Activated CD4-positive, alpha-beta memory T cell treated with anti-CD3 and anti-CD28 coated beads, Interleukin-2, amount 10 ng/mL, durations not matched to agents 7 days and 5 days (primary cell): ENCODE data around the gene TRMT61B. TPM values are rescaled to one million over a fixed set of nuclear protein-coding genes. Genes with fewer than 3 reads are reported as not detected.

Experiments used
- CTCF ChIA-PET: fragments of 350-600 bp; sonication (Branson Sonifier 250); formaldehyde crosslinking; loops from one replicate; lab custom pipeline; 2021; ENCODE audit warnings: antibody characterized with exemption, inconsistent platforms; lab: Charles Lee
- POLR2A ChIA-PET: fragments of 350-600 bp; sonication (Branson Sonifier 250); formaldehyde crosslinking; loops from one replicate; lab custom pipeline; 2021; ENCODE audit warnings: antibody characterized with exemption; lab: Charles Lee
- DNase-seq: peaks from one replicate; pipeline ENCODE4 v3.0.0-alpha.2; 2020
- H3K27ac Mint-ChIP-seq: one replicate; pipeline ENCODE4 v1.8.0; 2021; ENCODE audit warnings: mild to moderate bottlenecking, mixed read lengths
- H3K27me3 Mint-ChIP-seq: one replicate; pipeline ENCODE4 v1.8.0; 2021; ENCODE audit warnings: mixed read lengths
- H3K36me3 Mint-ChIP-seq: one replicate; pipeline ENCODE4 v1.8.0; 2021; ENCODE audit warnings: low read depth, mixed read lengths
- H3K4me1 Mint-ChIP-seq: one replicate; pipeline ENCODE4 v1.8.0; 2021; ENCODE audit warnings: mixed read lengths
- H3K4me3 Mint-ChIP-seq: one replicate; pipeline ENCODE4 v1.8.0; 2021; ENCODE audit warnings: mild to moderate bottlenecking, mixed read lengths
- H3K9me3 Mint-ChIP-seq: one replicate; pipeline ENCODE4 v1.8.0; 2021; ENCODE audit warnings: mixed read lengths
- total RNA-seq, 2 experiments: library from RNA; stranded (reverse); gene quantifications; one replicate each; pipeline ENCODE4 v1.2.3, GENCODE V29; 2021

Gene TRMT61B
- total RNA-seq, 2 experiments from 2014 or later = 13.1 to 14.1 TPM

DNA sequence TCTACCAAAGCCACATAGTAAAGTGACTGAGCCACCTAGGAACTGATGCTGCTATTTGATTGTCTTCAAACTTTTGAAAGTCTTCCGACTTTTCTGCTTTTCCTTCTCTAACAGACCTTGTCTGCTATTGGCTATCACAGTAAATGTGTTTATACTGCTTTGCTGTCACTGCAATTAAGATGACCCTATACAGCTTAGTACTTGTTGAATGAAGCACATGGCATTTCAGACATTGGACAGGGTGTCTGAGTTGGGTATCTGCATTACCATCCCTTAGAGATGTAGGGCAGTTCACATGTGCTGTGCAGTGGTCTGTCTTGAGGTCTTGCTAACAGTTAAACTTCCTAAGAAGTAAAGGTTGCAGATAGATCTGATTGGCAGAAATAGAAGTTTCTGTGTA lies 27.9 kb upstream of the TRMT61B start:
- H3K9me3 Mint-ChIP-seq = no peaks in the 10 kb centered on the region
- peaks cover 11% of the 10 kb centered on the region for H3K36me3 Mint-ChIP-seq
- peaks cover 59% of the 10 kb centered on the region for H3K4me1 Mint-ChIP-seq
- DNase-seq = no peak
- no peak overlapping the region for H3K27ac Mint-ChIP-seq
- no peaks in the 10 kb centered on the region for H3K27me3 Mint-ChIP-seq
- ChIA-PET POLR2A (interaction anchor here (5.4 kb wide), 1 partner anchor 28 kb away, joined by 114 read pairs; the partner anchor contains the start of gene TRMT61B), CTCF (interaction anchor here (0.5 kb wide), 1 partner anchor 552 kb away, joined by 3 read pairs; no protein-coding TSS in a partner anchor)
- peak overlapping the region; percentile 1 for H3K4me3 Mint-ChIP-seq

DNA sequence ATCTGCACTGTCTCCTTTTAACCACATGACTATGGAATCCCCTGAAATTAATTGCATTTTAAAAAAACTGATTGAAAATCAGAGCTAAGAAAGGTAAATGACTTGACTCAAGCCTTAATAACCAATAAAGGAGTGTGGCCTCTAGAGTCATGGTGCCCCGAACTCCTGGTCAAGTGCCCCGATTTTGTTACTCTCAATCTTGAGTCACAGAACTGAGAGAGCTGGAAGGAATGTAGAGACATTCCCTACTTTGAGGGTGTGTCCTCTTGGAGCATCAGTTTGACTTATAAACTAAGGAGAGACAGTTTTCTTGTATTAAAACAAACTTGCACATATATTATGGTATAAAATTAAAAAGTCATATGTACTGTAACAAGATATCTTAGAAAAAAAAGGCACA lies 26.8 kb upstream of the TRMT61B start:
- peaks cover 4% of the 10 kb centered on the region for H3K36me3 Mint-ChIP-seq
- H3K27ac Mint-ChIP-seq = no peak overlapping the region

DNA sequence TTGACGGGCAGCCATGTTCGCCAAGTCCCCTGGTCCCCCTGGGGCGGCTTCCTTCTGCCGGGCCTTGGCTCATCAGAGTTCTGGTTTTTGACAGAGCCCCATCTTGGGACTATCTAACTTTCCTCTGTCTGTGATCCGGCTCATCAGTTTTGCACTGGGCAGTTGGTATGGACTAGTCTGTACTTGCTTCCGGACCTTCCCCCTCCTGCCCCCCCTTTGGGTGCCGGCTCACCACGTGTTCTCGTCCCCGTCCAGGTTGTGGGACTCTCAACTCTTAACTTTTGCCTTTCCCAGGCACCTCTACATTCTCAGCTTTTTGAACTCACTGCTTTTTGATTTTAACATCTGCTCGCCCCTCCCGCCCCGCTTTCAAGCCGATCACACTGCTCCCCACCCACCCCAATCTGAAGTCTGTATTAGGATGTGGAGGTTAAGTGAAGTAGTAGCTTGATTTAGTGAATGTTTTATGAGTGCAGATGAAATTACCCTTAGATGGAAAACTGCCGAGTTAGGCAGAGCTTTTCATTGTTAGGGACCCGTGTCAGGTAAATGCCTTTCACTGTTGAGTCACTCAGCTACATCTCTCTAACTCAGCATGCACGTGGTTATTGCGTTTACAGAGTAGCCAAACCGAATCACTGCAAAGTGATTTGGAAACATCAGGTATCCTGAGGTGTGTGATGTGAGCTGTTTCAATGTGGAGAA lies 25.2 kb upstream of the TRMT61B start:
- Mint-ChIP-seq H3K27ac (peak overlapping the region; percentile 87), H3K36me3 (no peaks in the 10 kb centered on the region), H3K27me3 (no peaks in the 10 kb centered on the region), H3K4me1 (peaks cover 47% of the 10 kb centered on the region), H3K4me3 (peak overlapping the region; percentile 91), H3K9me3 (no peaks in the 10 kb centered on the region)
- CTCF ChIA-PET = interaction anchor here (1.4 to 2.4 kb wide), 5 partner anchors 15 to 329 kb away, joined by 3 to 10 read pairs (median 5); partner anchors contain the start of gene TRMT61B
- POLR2A ChIA-PET = interaction anchor here (0.6 to 5.4 kb wide), 20 partner anchors 9 to 1274 kb away, joined by 3 to 114 read pairs (median 5); partner anchors contain the start of genes PPP1CB, SPDYA and TRMT61B
- peak; percentile 54 for DNase-seq

More for the DNA sequence above, 26.8 kb upstream of the TRMT61B start:
- Mint-ChIP-seq H3K27me3 (no peaks in the 10 kb centered on the region), H3K4me3 (peak overlapping the region; percentile 41), H3K9me3 (no peaks in the 10 kb centered on the region), H3K4me1 (peaks cover 59% of the 10 kb centered on the region)
- ChIA-PET CTCF (interaction anchor here (1.1 to 2.4 kb wide), 4 partner anchors 13 to 59 kb away, joined by 3 to 10 read pairs (median 4); partner anchors contain the start of gene TRMT61B), POLR2A (interaction anchor here (0.6 to 5.4 kb wide), 4 partner anchors 19 to 146 kb away, joined by 3 to 114 read pairs (median 6); partner anchors contain the start of genes PPP1CB and TRMT61B)
- DNase-seq = no peak

DNA sequence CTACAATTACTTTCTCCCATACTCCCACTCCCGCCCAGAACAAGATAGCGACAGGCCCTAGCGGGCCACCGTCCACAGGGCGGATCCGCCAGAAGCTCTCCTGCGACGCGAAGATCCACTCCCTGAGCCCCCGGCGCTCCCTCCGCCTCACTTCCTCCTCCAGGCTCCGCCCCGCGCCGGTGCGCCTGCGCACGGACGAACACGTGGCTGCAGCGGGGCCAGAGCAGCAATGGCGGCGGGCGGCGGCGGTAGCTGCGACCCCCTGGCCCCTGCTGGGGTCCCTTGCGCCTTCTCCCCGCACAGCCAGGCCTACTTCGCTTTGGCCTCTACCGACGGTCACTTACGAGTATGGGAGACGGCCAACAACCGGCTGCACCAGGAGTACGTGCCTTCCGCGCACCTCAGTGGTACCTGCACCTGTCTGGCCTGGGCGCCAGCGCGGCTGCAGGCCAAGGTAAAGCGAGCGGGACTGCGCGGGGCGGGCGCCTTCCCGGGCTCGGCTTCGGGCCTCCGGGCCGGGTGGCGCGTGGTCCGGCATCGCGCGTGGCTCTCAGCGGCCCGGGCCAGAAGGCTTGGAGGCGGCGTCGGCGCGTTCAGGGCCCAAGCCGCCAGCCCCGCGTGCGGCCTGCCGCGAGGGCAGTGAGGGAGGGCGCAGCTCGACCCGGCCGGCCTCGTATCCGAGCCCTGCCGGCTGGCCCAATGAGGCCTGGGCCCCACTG lies 24.5 kb upstream of the TRMT61B start, which contains the start of gene WDR43:
TSS of gene WDR43 (plus strand) at position 198 of the 719 bp plus-strand sequence. CDS start at position 230, 32 bp downstream.
- no peaks in the 10 kb centered on the region for H3K27me3 Mint-ChIP-seq
- peak within 1 kb of the TSS; percentile 91 for H3K4me3 Mint-ChIP-seq
- CTCF ChIA-PET = interaction anchor here (0.7 to 1.8 kb wide), 5 partner anchors 15 to 328 kb away, joined by 3 to 10 read pairs (median 4); partner anchors contain the start of gene TRMT61B
- peak within 1 kb of the TSS; percentile 87 for H3K27ac Mint-ChIP-seq
- POLR2A ChIA-PET = interaction anchor here (0.6 to 5.4 kb wide), 19 partner anchors 10 to 1273 kb away, joined by 3 to 114 read pairs (median 5); partner anchors contain the start of genes PPP1CB, SPDYA and TRMT61B
- no peaks in the 10 kb centered on the region for H3K9me3 Mint-ChIP-seq
- H3K4me1 Mint-ChIP-seq = peaks cover 43% of the 10 kb centered on the region
- H3K36me3 Mint-ChIP-seq = no peaks in the 10 kb centered on the region
- peak; percentile 98 for DNase-seq

DNA sequence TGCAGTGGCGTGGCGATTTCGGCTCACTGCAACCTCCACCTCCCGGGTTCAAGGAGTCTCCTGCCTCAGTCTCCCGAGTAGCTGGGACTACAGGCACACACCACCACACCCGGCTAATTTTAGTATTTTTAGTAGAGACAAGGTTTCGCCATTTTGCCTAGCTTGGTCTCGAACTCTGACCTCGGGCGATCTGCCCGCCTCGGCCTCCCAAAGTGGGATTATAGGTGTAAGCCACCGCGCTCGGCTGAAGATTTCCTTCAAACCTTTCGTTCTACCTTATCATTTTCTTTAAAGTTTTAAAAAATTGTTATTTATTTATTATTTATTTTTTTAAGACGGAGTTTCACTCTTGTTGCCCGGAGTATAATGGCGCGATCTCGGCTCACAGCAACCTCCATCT lies 23.4 kb upstream of the TRMT61B start:
- H3K27me3 Mint-ChIP-seq = peaks cover 4% of the 10 kb centered on the region
- H3K27ac Mint-ChIP-seq = no peak overlapping the region
- DNase-seq = no peak
- CTCF ChIA-PET = no interaction called here
- no peaks in the 10 kb centered on the region for H3K36me3 Mint-ChIP-seq
- H3K4me1 Mint-ChIP-seq = peaks cover 33% of the 10 kb centered on the region
- POLR2A ChIA-PET = interaction anchor here (5.4 kb wide), 1 partner anchor 22 kb away, joined by 33 read pairs; the partner anchor contains the start of gene TRMT61B
- H3K4me3 Mint-ChIP-seq = peak overlapping the region; percentile 19
- no peaks in the 10 kb centered on the region for H3K9me3 Mint-ChIP-seq

DNA sequence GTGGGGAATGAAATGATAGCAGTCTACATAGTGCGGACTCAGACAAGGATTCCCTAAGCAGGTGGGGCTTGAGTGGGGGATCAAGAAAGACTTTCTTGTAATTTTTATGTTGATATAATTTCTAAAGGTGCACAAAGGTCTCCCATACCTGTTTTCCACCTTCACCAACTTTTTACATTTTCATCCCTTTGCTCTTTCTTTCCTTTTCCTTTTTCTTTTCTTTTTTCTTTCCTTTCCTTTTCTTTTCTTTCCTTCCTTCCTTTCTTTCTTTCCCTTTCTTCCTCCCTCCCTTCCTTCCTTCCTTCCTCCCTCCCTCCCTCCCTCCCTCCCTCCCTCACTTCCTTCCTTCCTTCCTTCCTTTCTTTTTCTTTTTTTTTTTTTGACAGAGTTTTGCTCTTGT lies 10.1 kb upstream of the TRMT61B start:
- no peak for DNase-seq
- H3K27ac Mint-ChIP-seq = no peak overlapping the region
- H3K27me3 Mint-ChIP-seq = peaks cover 27% of the 10 kb centered on the region
- CTCF ChIA-PET = no interaction called here
- no peaks in the 10 kb centered on the region for H3K4me1 Mint-ChIP-seq
- no peak overlapping the region for H3K4me3 Mint-ChIP-seq
- H3K9me3 Mint-ChIP-seq = no peaks in the 10 kb centered on the region
- no peaks in the 10 kb centered on the region for H3K36me3 Mint-ChIP-seq
- POLR2A ChIA-PET = interaction anchor here (2.4 kb wide), 1 partner anchor 10 kb away, joined by 6 read pairs; the partner anchor contains the start of gene TRMT61B

DNA sequence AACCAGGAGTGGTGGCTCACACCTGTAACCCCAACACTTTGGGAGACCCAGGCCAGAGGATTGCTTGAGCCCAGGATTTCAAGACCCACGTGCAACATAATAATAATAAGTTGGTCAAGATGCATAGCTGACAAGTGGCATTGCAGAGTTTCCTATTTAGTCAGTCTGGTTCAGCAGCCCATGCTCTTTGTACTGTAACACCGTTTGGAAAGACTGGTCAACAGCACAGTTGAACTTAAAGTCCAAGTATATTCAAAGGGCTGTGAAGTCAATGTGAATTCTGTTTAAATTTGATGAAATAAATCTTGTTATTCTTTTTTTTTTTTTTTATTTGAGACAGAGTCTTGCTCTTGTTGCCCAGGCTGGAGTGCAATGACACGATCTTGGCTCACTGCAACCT lies 1.5 kb upstream of the TRMT61B start:
- Mint-ChIP-seq H3K36me3 (peaks cover 10% of the 10 kb centered on the region), H3K27ac (no peak overlapping the region), H3K4me1 (peaks cover 27% of the 10 kb centered on the region), H3K27me3 (peaks cover 11% of the 10 kb centered on the region), H3K9me3 (no peaks in the 10 kb centered on the region), H3K4me3 (no peak overlapping the region)
- CTCF ChIA-PET = interaction anchor here (1.2 to 2.7 kb wide), 3 partner anchors 10 to 22 kb away, joined by 3 to 8 read pairs (median 3); no protein-coding TSS in a partner anchor
- no peak for DNase-seq
- POLR2A ChIA-PET = interaction anchor here (1.7 to 5.9 kb wide), 4 partner anchors 10 to 288 kb away, joined by 4 to 114 read pairs (median 19); partner anchors contain the start of gene WDR43

DNA sequence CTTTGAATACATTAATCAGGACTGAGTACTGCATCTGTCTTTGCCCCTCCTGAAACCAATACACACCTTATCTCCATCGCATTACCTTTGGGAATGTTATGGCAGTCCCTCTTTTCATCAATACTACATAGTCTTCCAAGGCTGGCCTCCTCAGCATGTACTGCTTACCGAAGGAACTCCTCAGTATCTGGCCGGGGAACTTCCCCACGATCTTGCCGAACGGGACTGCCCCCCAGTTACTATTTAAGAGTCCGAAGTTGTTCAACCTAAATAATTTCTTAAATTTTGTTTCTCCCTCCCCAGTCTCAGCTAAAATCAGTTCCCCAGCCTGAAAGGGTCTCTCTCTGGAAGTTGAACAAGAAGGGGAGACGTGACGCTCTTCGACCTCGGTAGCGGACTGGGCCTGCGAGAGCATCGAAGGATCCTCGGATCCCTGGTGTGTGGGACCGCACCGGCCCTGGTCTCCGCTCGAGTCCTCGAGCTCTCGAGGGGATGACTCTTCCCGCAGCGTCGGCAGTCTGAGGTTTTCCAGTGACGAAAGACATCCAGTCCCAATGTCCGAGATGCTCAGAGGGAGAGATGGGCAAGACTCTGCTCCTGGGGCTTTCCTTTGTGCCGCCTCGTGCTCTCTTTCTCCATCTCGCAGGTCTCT lies 489 bp downstream of the TRMT61B start:
- no peak for DNase-seq
- peaks cover 14% of the 10 kb centered on the region for H3K36me3 Mint-ChIP-seq
- no peaks in the 10 kb centered on the region for H3K9me3 Mint-ChIP-seq
- ChIA-PET POLR2A (interaction anchor here (0.8 to 5.9 kb wide), 36 partner anchors 8 to 1819 kb away, joined by 3 to 114 read pairs (median 5); partner anchors contain the start of genes PPP1CB, SPDYA and WDR43), CTCF (interaction anchor here (1.0 to 3.1 kb wide), 10 partner anchors 8 to 303 kb away, joined by 3 to 10 read pairs (median 6); partner anchors contain the start of gene WDR43)
- peaks cover 37% of the 10 kb centered on the region for H3K4me1 Mint-ChIP-seq
- peak overlapping the region; percentile 95 for H3K27ac Mint-ChIP-seq
- H3K4me3 Mint-ChIP-seq = peak overlapping the region; percentile 96
- H3K27me3 Mint-ChIP-seq = no peaks in the 10 kb centered on the region

DNA sequence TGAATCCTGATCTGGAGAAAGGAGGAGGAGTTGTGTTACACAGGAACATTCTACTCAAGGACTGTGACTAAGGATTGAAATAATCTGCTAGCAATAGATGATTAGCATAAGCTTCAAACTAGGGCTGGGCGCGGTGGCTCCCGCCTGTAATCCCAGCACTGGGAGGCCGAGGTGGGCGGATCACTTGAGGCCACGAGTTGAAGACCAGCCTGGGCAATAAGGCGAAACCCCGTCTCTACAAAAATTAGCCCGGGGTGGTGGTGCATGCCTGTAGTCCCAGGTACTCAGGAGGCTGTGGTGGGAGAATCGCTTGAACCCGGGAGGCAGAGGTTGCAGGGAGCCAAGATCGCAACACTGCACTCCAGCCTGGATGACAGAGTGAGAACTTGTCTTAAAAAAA lies 1.5 kb downstream of the TRMT61B start:
- Mint-ChIP-seq H3K36me3 (peaks cover 19% of the 10 kb centered on the region), H3K27ac (no peak overlapping the region), H3K4me1 (peaks cover 42% of the 10 kb centered on the region), H3K27me3 (no peaks in the 10 kb centered on the region), H3K9me3 (no peaks in the 10 kb centered on the region), H3K4me3 (peak overlapping the region; percentile 50)
- ChIA-PET CTCF (interaction anchor here (1.2 to 3.1 kb wide), 3 partner anchors 13 to 302 kb away, joined by 4 to 10 read pairs (median 8); no protein-coding TSS in a partner anchor), POLR2A (interaction anchor here (0.9 to 5.9 kb wide), 7 partner anchors 18 to 248 kb away, joined by 3 to 114 read pairs (median 12); partner anchors contain the start of gene WDR43)
- DNase-seq = no peak

DNA sequence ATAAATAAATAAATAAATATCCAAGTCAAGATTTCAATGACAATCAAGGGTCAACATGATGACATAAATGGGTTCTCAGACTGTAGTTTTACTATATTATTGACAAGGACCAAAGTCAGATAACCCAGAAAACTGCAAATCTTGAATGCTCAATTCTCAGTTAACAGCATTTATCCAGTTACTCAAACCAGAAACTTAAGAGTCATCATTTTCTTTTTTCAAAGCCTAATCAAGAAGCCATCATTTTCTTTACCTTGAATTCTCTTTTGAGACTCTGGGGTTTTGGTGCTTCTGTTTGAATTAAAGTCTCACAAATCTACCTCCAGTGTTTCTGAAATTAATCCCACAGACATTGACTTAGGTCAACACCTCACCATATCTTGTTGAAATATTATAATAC lies 14.1 kb downstream of the TRMT61B start:
- Mint-ChIP-seq H3K4me3 (no peak overlapping the region), H3K27me3 (no peaks in the 10 kb centered on the region), H3K27ac (no peak overlapping the region), H3K9me3 (no peaks in the 10 kb centered on the region), H3K36me3 (peaks cover 22% of the 10 kb centered on the region), H3K4me1 (no peaks in the 10 kb centered on the region)
- ChIA-PET POLR2A (interaction anchor here (1.4 kb wide), 1 partner anchor 14 kb away, joined by 5 read pairs; the partner anchor contains the start of gene TRMT61B), CTCF (no interaction called here)
- DNase-seq = no peak

DNA sequence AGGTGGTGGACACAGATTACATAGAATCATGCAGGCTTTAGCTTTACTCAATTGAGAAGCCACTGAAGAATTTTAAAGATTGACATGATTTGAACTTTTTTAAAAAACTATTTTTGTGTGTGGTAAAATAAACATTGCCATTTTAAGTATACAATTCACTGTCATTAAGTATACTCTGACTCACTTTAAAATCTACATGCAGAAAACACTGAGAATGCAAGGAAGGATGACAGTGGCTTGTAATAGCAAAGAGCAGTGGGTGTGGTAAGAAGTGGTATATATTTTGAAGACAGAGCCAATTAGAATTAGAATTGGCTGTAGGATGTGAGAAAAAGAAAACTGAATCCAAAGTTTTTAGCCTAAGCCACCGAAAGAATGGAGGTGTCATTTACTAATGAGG lies 14.9 kb downstream of the TRMT61B start:
- ChIA-PET CTCF (interaction anchor here (0.9 kb wide), 1 partner anchor 16 kb away, joined by 3 read pairs; no protein-coding TSS in a partner anchor), POLR2A (interaction anchor here (2.0 kb wide), 1 partner anchor 15 kb away, joined by 6 read pairs; the partner anchor contains the start of gene TRMT61B)
- Mint-ChIP-seq H3K27me3 (no peaks in the 10 kb centered on the region), H3K27ac (no peak overlapping the region), H3K4me1 (no peaks in the 10 kb centered on the region), H3K36me3 (peaks cover 15% of the 10 kb centered on the region), H3K9me3 (no peaks in the 10 kb centered on the region), H3K4me3 (no peak overlapping the region)
- DNase-seq = no peak
